Esophagus muscularis mucosa (tissue), 4 donors: Measurements from ENCODE around the gene HBS1L. TPM values are rescaled to one million over a fixed set of nuclear protein-coding genes. Genes with fewer than 3 reads are reported as not detected.

Experiments used
- DNase-seq: peaks from one replicate; pipeline ENCODE4 v3.0.0-alpha.2; 2017; ENCODE audit errors: extremely low spot score
- H3K27ac ChIP-seq, 4 donors: fragments of 200-600 bp; sonication (generic); replicated peaks in 1 of 4; 1 replicate in 3 of 4; 2 replicates in 1 of 4; pipeline ENCODE4 v1.5.1; 2016 to 2019; ENCODE audit warnings: mild to moderate bottlenecking in 1 of 4
- H3K27me3 ChIP-seq, 4 donors: fragments of 200-600 bp; sonication (generic); one replicate each; pipeline versions ENCODE4 v1.5.1 to v1.6.0; 2016 to 2019
- H3K36me3 ChIP-seq, 4 donors: fragments of 200-600 bp; sonication (generic); one replicate each; pipeline ENCODE4 v1.5.1; 2016 to 2019
- H3K4me1 ChIP-seq, 4 donors: fragments of 200-600 bp; sonication (generic); one replicate each; pipeline ENCODE4 v1.5.1; 2016 to 2019
- H3K4me3 ChIP-seq, 4 donors: fragments of 200-600 bp; sonication (generic); 1 replicate in 2 of 4; 2 replicates in 2 of 4; pipeline ENCODE4 v1.5.1; 2016 to 2019; ENCODE audit warnings: mild to moderate bottlenecking in 4 of 4, moderate library complexity in 1 of 4
- H3K9me3 ChIP-seq, 4 donors: fragments of 200-600 bp; sonication (generic); 1 replicate in 3 of 4; 2 replicates in 1 of 4; pipeline ENCODE4 v1.5.1; 2016 to 2019
- CTCF ChIP-seq, 3 experiments: fragments of 200-600 bp in 2 of 3; fragments of 450-650 bp in 1 of 3; sonication (generic) in 2 of 3; IDR thresholded peaks; one replicate each; pipeline ENCODE4 v1.5.1; 2017 to 2019; ENCODE audit warnings: antibody characterized with exemption in 3 of 3, mild to moderate bottlenecking in 2 of 3, moderate library complexity in 1 of 3
- EP300 ChIP-seq: sonication (generic); formaldehyde crosslinking; IDR thresholded peaks from one replicate; pipeline ENCODE4 v1.6.1; 2017; ENCODE audit warnings: antibody characterized with exemption
- POLR2A ChIP-seq: fragments of 450-650 bp; IDR thresholded peaks from one replicate; pipeline ENCODE4 v1.6.1; 2017; ENCODE audit warnings: antibody characterized with exemption, moderate library complexity, mild to moderate bottlenecking, low read depth
- POLR2AphosphoS5 ChIP-seq, 2 donors: sonication (generic); formaldehyde crosslinking; IDR thresholded peaks; one replicate each; pipeline ENCODE4 v1.6.1; 2017; ENCODE audit warnings: antibody characterized with exemption in 2 of 2
- WGBS: methylation state at CpG from one replicate; pipeline ENCODE4 v1.1.5; 2018; 5-methylcytosine and 5-hydroxymethylcytosine counted together
- intact Hi-C: fragments of 100-400 bp; cut with DNase I; formaldehyde crosslinking; loops from one replicate; pipeline ENCODE4 v1.15.1; 2023
- total RNA-seq, 4 donors: library from RNA; depleted of rRNA; stranded (reverse); fragments of >200 nt; gene quantifications; one replicate each; pipeline versions ENCODE4 v1.1.0 to v1.2.1, GENCODE V29; 2016

HBS1L gene
- total RNA-seq, 4 donors from 2014 or later, result 52.0 to 81.4 (median 58.2) TPM

GRCh38 chr6:135008072-135008940 lies 46.3 kb downstream of the HBS1L start:
- WGBS, result 89% methylated on average over 6 of the region's 6 CpGs
- H3K27me3 ChIP-seq, result no peaks in the 10 kb centered on the region
- DNase-seq, result no peak
- TF ChIP-seq POLR2A (no peak), CTCF (IDR thresholded peaks at IDR 0.05) (no peak), EP300 (no peak), POLR2AphosphoS5 (IDR thresholded peaks at IDR 0.05) (no peak)
- no peak overlapping the region for H3K4me3 ChIP-seq
- intact Hi-C loops, result no loop called here
- no peaks in the 10 kb centered on the region for H3K4me1 ChIP-seq
- H3K27ac ChIP-seq, result no peak overlapping the region
- no peaks in the 10 kb centered on the region for H3K36me3 ChIP-seq
- H3K9me3 ChIP-seq, result no peaks in the 10 kb centered on the region

- Histone ChIP-seq H3K27me3 (no peaks in the 10 kb centered on the region), H3K27ac (no peak overlapping the region), H3K9me3 (no peaks in the 10 kb centered on the region), H3K4me3 (no peak overlapping the region), H3K4me1 (no peaks in the 10 kb centered on the region), H3K36me3 (no peaks in the 10 kb centered on the region)
- no peak for DNase-seq
- no peak for TF ChIP-seq EP300
- no peak for TF ChIP-seq POLR2AphosphoS5 (IDR thresholded peaks at IDR 0.05)
- no peak for TF ChIP-seq POLR2A
- TF ChIP-seq CTCF (IDR thresholded peaks at IDR 0.05), result no peak
- intact Hi-C loops, result no loop called here
- 96% methylated on average over 3 of the region's 3 CpGs for WGBS
These were observed 48.2 kb downstream of the HBS1L start for GRCh38 chr6:135006386-135006914.

GRCh38 chr6:135004399-135004798 lies 50.2 kb downstream of the HBS1L start:
- TF ChIP-seq EP300, result no peak
- no peak for TF ChIP-seq POLR2A
- no peak for TF ChIP-seq CTCF (IDR thresholded peaks at IDR 0.05)
- no peak for TF ChIP-seq POLR2AphosphoS5 (IDR thresholded peaks at IDR 0.05)
- intact Hi-C loops, result loop anchor here (5.0 kb wide), 1 partner anchor 827 kb away; no protein-coding TSS in a partner anchor

DNA sequence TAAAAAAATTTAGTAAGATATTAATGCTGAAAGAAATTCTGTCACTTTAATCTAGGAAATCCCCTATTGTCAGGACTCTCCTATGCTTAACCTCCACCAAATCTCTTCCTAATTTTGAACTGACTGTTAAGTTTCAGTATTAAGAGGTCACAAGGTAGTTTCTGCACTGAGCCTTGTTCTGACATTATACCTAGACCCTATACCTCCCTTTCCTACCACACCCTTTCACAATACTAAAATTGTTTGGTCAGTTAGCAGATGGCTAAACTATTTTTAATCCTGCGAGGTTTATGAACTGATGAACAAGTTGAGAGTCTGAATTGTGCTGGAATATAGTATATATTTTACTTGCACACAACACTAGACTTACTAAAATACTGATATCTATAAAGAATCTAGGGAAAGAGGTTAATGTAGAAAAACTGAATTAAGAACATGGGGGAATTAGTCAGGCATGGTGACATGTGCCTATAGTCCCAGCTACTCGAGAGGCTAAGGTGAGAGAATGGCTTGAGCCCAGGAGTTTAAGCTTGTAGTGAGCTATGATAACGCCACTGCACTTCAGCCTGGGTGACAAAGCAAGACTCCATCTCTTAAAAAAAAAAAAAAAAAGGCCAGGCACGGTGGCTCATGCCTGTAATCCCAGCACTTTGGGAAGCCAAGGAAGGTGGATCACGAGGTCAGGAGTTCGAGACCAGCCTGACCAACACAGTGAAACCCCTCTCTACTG lies 51.5 kb downstream of the HBS1L start:
- intact Hi-C loops, result loop anchor here (5.0 kb wide), 1 partner anchor 826 kb away; no protein-coding TSS in a partner anchor
- no peak for DNase-seq
- H3K36me3 ChIP-seq, result peaks cover 0 to 10% (median 3%) of the 10 kb centered on the region in 4 donors
- H3K9me3 ChIP-seq, result no peaks in the 10 kb centered on the region
- TF ChIP-seq EP300 (no peak), POLR2A (no peak), POLR2AphosphoS5 (IDR thresholded peaks at IDR 0.05) (no peak), CTCF (IDR thresholded peaks at IDR 0.05) (no peak)
- no peak overlapping the region for H3K4me3 ChIP-seq
- WGBS, result 80% methylated on average over 6 of the region's 6 CpGs
- H3K4me1 ChIP-seq, result no peaks in the 10 kb centered on the region
- H3K27me3 ChIP-seq, result no peaks in the 10 kb centered on the region
- no peak overlapping the region for H3K27ac ChIP-seq

More at GRCh38 chr6:135004399-135004798, 50.2 kb downstream of the HBS1L start:
- no peak overlapping the region for H3K27ac ChIP-seq
- H3K4me3 ChIP-seq, result no peak overlapping the region
- 93% methylated on average over 2 of the region's 2 CpGs for WGBS
- DNase-seq, result no peak
- peaks cover 0 to 10% (median 3%) of the 10 kb centered on the region in 4 donors for H3K36me3 ChIP-seq
- no peaks in the 10 kb centered on the region for H3K4me1 ChIP-seq
- H3K27me3 ChIP-seq, result no peaks in the 10 kb centered on the region
- no peaks in the 10 kb centered on the region for H3K9me3 ChIP-seq
